GM10248 (cell line): ENCODE data around the gene ZNRD2.

Experiments used
- CTCF ChIA-PET: fragments of 300-600 bp; sonication (Branson Sonifier 250); formaldehyde crosslinking; extraction: SDS; loops from one replicate; lab custom pipeline; 2021; ENCODE audit warnings: antibody characterized with exemption; lab: Yijun Ruan, JAX
- POLR2A ChIA-PET: fragments of 350-650 bp; sonication (Branson Sonifier 250); formaldehyde crosslinking; extraction: SDS; loops from one replicate; lab custom pipeline; 2020; ENCODE audit warnings: antibody characterized with exemption; lab: Yijun Ruan, JAX
- DNase-seq: peaks from one replicate; pipeline ENCODE4 v3.0.0; 2012; ENCODE audit errors: extremely low spot score
- CTCF ChIP-seq: IDR thresholded peaks from 2 replicates; pipeline ENCODE4 v1.5.1; 2012; ENCODE audit warnings: mild to moderate bottlenecking, low read depth; ENCODE audit errors: extremely low read depth, missing control alignments, control extremely low read depth

The ZNRD2 gene

GRCh38 chr11:65545853-65546216, 24.4 kb upstream of the ZNRD2 start:
- POLR2A ChIA-PET = no interaction called here
- no peak for TF ChIP-seq CTCF
- no peak for DNase-seq
- CTCF ChIA-PET = interaction anchor here (1.0 to 1.4 kb wide), 2 partner anchors 25 to 48 kb away, joined by 3 to 5 read pairs; no protein-coding TSS in a partner anchor

- ChIA-PET CTCF (interaction anchor here (1.0 to 1.4 kb wide), 4 partner anchors 21 to 47 kb away, joined by 3 to 5 read pairs (median 4); partner anchors contain the start of gene ZNRD2), POLR2A (interaction anchor here (0.6 to 1.0 kb wide), 3 partner anchors 15 to 121 kb away, joined by 3 to 6 read pairs (median 4); no protein-coding TSS in a partner anchor)
- DNase-seq = peak; percentile 98
- no peak for TF ChIP-seq CTCF
Observed at GRCh38 chr11:65546217-65546958, 23.9 kb upstream of the ZNRD2 start.

- TF ChIP-seq CTCF = no peak
- POLR2A ChIA-PET = no interaction called here
- CTCF ChIA-PET = interaction anchor here (1.1 to 1.9 kb wide), 3 partner anchors 20 to 40 kb away, joined by 4 to 6 read pairs (median 4); partner anchors contain the start of gene ZNRD2
- DNase-seq = no peak
Observed at GRCh38 chr11:65547446-65548125, 22.7 kb upstream of the ZNRD2 start.

- POLR2A ChIA-PET = no interaction called here
- CTCF ChIA-PET = interaction anchor here (0.9 to 1.9 kb wide), 5 partner anchors 8 to 131 kb away, joined by 3 to 6 read pairs (median 5); no protein-coding TSS in a partner anchor
- no peak for DNase-seq
- no peak for TF ChIP-seq CTCF
Observed at GRCh38 chr11:65548395-65548794, 21.9 kb upstream of the ZNRD2 start.

- CTCF ChIA-PET = interaction anchor here (0.7 to 1.9 kb wide), 6 partner anchors 9 to 132 kb away, joined by 3 to 6 read pairs (median 4); no protein-coding TSS in a partner anchor
- no peak for TF ChIP-seq CTCF
- DNase-seq = no peak
- POLR2A ChIA-PET = no interaction called here
Observed at GRCh38 chr11:65549096-65549495, 21.2 kb upstream of the ZNRD2 start.

- ChIA-PET POLR2A (no interaction called here), CTCF (interaction anchor here (0.6 to 2.7 kb wide), 11 partner anchors 9 to 222 kb away, joined by 3 to 30 read pairs (median 6); partner anchors contain the start of gene ZNRD2)
- peak; percentile 75 for DNase-seq
- peak; percentile 84 for TF ChIP-seq CTCF
Observed at GRCh38 chr11:65551572-65552387, 18.5 kb upstream of the ZNRD2 start.
